Femur (tissue), 1 donor: Measurements from ENCODE around the gene MAP2K6.

Experiments used
- DNase-seq: peaks from one replicate; pipeline ENCODE4 v3.0.0-alpha.2; 2017

The MAP2K6 gene

DNA sequence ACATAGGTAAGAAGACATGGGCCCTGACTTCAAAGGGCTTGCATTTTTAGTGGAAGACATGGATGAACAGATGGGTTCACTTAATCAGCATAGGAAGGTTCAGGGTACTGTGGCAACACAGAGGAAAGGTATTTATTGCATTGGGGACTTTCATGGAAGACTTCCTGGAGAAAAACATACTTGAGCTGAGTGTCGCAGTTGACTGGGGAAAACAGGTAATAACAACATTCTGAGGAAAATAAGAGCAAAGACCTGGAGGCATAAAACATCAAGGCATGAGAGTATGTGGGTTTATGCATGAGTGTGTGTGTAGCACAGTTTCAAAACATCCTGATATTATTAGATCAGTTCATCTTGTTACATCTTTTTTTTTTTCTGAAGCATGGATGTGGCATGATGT, 82.7 kb downstream of the MAP2K6 start:
- DNase-seq: no peak

- no peak for DNase-seq
Observed at GRCh38 chr17:69499318-69499717, 84.8 kb downstream of the MAP2K6 start.

- peak; percentile 55 for DNase-seq
Observed at GRCh38 chr17:69500911-69501429, 86.5 kb downstream of the MAP2K6 start.

GRCh38 chr17:69501591-69502468, 87.3 kb downstream of the MAP2K6 start:
- DNase-seq: peak; percentile 66

GRCh38 chr17:69503711-69504110, 89.2 kb downstream of the MAP2K6 start:
- no peak for DNase-seq

- no peak for DNase-seq
Observed at GRCh38 chr17:69505740-69506139, 91.2 kb downstream of the MAP2K6 start.

GRCh38 chr17:69506489-69506888, 92.0 kb downstream of the MAP2K6 start:
- DNase-seq: no peak

DNA sequence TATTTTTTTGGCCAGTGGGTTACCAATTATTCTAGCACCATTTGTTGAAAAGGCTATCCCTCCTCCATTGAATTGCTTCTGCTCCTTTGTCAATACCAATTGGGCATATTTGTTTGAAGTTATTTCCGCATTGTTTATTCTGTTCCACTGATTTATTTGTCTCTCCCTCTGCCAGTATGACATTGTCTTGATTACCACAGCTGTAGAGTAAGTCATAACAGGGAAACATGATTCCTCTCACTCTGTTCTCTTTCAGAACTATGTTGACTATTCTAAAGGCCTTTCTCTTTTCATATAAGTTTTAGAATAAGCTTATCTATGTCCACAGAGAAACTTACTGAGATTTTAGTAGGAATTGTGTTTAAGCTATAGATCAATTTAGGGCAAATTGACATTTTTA, 94.3 kb downstream of the MAP2K6 start:
- DNase-seq: no peak

GRCh38 chr17:69511250-69511649, 96.8 kb downstream of the MAP2K6 start:
- DNase-seq: no peak

- DNase-seq: no peak
Observed at GRCh38 chr17:69512946-69513345, 98.4 kb downstream of the MAP2K6 start.

DNA sequence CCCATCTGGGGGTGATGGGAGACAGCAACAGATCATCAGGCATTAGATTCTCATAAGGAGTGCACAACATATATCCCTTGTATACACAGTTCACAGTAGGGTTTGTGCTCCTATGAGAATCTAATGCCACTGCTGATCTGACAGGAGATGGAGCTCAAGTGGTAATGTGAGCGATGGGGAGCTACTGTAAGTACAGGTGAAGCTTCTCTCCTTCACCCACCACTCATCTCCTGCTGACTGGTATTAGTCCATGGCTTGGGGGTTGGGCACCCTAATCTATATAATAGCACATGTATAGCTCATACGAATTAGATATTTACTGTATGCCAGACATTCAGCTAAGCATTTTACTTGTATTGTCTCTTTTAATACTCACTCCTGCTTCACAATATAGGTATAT, 101.7 kb downstream of the MAP2K6 start:
- DNase-seq: no peak

DNA sequence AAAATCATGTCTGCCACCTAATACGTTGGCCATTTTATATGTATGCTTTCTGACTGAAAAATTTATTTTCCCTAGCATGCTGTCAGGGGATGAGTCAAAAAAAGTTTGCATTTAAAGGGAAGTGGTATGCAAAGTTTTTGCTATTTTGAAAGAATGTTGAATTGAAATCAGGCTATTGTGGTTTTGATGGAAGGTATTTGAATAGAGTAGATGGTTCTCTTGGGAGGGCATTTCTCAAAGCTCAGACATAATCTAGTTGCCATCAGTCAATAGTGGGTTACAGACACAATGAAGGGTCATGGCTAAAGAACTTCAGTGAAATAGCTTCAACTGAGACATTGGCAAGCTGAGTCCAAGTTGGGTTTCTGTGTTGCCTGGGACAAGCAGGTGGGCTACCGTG, 102.4 kb downstream of the MAP2K6 start:
- DNase-seq: no peak

DNA sequence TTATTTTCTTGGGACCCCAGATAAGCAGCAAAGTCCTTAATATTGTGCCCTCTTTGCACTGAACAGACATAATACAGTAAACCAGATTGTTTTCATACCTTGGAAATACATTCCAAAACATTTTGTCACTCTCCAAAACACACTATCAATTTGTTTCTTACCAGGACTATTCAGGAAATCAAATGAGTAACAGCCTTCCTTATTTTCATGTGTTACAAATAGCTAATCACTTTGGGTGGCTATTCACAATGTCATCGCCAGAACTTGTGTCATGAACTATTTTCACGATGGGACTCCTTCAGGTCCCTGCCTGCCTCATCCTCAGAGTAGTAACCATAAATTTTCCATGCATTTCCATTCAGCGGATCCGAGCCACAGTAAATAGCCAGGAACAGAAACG, 104.5 kb downstream of the MAP2K6 start:
- DNase-seq: no peak

DNA sequence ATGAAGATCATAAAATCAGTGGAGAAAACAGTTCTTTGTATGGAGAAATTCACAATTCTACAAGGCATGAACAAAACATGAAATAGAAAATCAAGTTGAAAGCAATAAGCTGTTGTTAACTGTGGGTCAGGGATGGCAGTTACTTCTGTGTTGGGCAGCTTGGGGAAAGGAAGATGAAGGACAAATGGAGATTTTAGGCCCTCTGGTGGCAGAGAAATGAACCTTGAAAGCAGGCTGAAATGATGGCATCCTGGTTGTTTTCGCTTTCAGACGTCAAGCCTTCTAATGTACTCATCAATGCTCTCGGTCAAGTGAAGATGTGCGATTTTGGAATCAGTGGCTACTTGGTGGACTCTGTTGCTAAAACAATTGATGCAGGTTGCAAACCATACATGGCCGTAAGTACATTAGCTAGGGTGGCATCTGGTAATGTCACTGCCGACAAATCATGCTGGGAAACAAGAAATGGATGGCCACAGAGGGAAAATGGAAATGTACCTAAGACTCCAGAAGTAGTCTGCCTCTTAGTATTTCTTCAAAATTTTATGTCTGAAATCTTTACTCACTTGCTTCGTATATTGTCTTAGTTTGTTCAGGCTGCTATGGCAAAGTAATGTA, 108.9 kb downstream of the MAP2K6 start:
- DNase-seq: peak; percentile 28

DNA sequence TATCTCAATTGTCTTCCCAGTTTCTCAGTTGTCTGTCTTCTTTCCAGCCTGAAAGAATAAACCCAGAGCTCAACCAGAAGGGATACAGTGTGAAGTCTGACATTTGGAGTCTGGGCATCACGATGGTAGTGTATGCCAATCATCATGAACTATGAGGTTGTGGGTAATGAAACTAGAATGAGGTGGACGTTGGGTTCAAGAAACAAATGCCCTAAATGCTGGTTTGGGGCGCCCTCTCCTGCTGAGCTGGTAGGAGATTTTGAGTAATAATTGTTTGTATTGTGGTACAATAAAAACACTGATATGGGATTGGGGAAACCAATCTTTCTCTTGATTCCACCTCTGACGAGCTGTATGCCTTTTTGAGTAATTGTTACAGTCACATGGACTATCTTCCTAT, 110.4 kb downstream of the MAP2K6 start:
- DNase-seq: no peak

- peak; percentile 59 for DNase-seq
Observed at GRCh38 chr17:69525920-69526841, 111.7 kb downstream of the MAP2K6 start.

DNA sequence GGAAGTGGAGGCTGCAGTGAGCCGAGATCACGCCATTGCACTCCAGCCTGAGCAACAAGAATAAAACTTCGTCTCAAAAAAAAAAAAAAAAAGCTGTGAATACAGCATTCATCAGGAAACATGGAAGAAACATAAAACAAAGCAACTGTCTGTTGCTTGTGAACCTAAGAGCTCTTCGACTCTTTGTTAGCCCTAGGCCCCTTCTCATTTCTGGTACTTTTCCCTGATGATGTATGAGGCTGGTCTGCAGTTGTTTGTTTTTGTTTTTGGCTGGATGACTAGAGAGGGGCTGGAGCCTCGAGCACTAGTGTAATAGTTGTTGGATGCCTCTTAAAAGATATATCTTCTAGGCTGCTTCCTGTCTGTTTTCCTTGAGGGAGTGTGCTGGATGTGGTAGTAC, 113.5 kb downstream of the MAP2K6 start:
- DNase-seq: no peak

GRCh38 chr17:69533481-69534234, 119.2 kb downstream of the MAP2K6 start:
- no peak for DNase-seq

DNA sequence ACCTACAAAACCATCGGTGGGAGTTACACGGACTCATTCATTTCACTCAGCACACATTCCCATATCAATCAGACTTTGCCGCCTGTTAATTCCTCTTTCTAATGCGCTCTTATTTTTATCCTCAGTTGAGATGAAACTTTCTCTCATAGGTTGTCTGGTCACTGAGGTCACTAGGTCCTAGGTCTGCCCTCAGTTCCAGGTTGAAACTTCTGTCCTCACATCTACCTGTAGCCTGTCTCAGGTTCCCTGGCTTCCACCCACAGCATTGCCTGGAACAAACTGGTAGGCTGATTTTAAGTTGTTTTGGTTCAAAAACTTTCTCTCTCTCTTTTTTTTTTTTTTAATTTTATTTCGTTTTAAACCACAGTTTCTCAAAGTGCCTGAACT, 119.7 kb downstream of the MAP2K6 start:
- DNase-seq: no peak

GRCh38 chr17:69535016-69535570, 120.6 kb downstream of the MAP2K6 start:
- DNase-seq: no peak

GRCh38 chr17:69538795-69539194, 124.3 kb downstream of the MAP2K6 start:
- no peak for DNase-seq

- DNase-seq: no peak
Observed at GRCh38 chr17:69539274-69539673, 124.8 kb downstream of the MAP2K6 start.
